HepG2 (cell line): ENCODE measurements around the gene NRL. TPM values are rescaled to one million over a fixed set of nuclear protein-coding genes. Genes with fewer than 3 reads are reported as not detected.
A peak's percentile ranks its signal among the peaks of the same experiment; 100 is the strongest.

Experiments used
- ARNT2 ChIP-seq: sonication (generic); formaldehyde crosslinking; IDR thresholded peaks from 2 replicates; pipeline ENCODE4 v1.8.0; 2022; ENCODE audit warnings: mild to moderate bottlenecking, low read depth, missing genetic modification reagents, moderate library complexity
- CHCHD3 ChIP-seq: sonication (generic); formaldehyde crosslinking; IDR thresholded peaks from 2 replicates; pipeline ENCODE4 v1.8.0; 2022; ENCODE audit warnings: mild to moderate bottlenecking, missing genetic modification reagents, moderate library complexity
- DMAP1 ChIP-seq: IDR thresholded peaks from 2 replicates; pipeline ENCODE4 v1.6.1; 2016
- DNMT3B ChIP-seq: conservative IDR thresholded peaks from 2 replicates; pipeline ENCODE4 v1.6.1; 2016; ENCODE audit warnings: missing biosample characterization, control low read depth
- ETV5 ChIP-seq: IDR thresholded peaks from 2 replicates; pipeline ENCODE4 v1.6.1; 2018; ENCODE audit warnings: missing biosample characterization, missing genetic modification reagents, inconsistent platforms, borderline replicate concordance
- LCORL ChIP-seq, 2 experiments: fragments of 450-650 bp in 1 of 2; sonication (generic) in 1 of 2; formaldehyde crosslinking in 1 of 2; IDR thresholded peaks; 2 replicates each; pipeline versions ENCODE4 v1.5.0 to v1.6.1; 2017 to 2020; ENCODE audit warnings: antibody characterized with exemption in 1 of 2, missing genetic modification reagents in 1 of 2
- RORA ChIP-seq: sonication (generic); formaldehyde crosslinking; IDR thresholded peaks from 2 replicates; pipeline ENCODE4 v1.5.0; 2020; ENCODE audit warnings: mild to moderate bottlenecking, missing genetic modification reagents, moderate library complexity
- THYN1 ChIP-seq: sonication (generic); formaldehyde crosslinking; IDR thresholded peaks from 2 replicates; pipeline ENCODE4 v1.8.1; 2023; ENCODE audit warnings: low read depth, mild to moderate bottlenecking, moderate library complexity, missing genetic modification reagents, borderline replicate concordance
- ZNF3 ChIP-seq: IDR thresholded peaks from 2 replicates; pipeline ENCODE4 v1.7.0; 2017; ENCODE audit warnings: inconsistent platforms
- ZNF331 ChIP-seq: sonication (generic); formaldehyde crosslinking; IDR thresholded peaks from 2 replicates; pipeline ENCODE4 v1.4.0; 2020; ENCODE audit warnings: missing genetic modification reagents
- ZNF501 ChIP-seq: sonication (generic); formaldehyde crosslinking; IDR thresholded peaks from 2 replicates; pipeline ENCODE4 v1.5.1; 2020; ENCODE audit warnings: mild to moderate bottlenecking, moderate library complexity, missing genetic modification reagents
- ZNF557 ChIP-seq: sonication (generic); formaldehyde crosslinking; IDR thresholded peaks from 2 replicates; pipeline ENCODE4 v1.4.0; 2020; ENCODE audit warnings: missing genetic modification reagents
- ZNF616 ChIP-seq: sonication (generic); formaldehyde crosslinking; IDR thresholded peaks from 2 replicates; pipeline ENCODE4 v1.5.0; 2020; ENCODE audit warnings: low read depth, mild to moderate bottlenecking, missing genetic modification reagents
- ZNF773 ChIP-seq: sonication (generic); formaldehyde crosslinking; IDR thresholded peaks from 2 replicates; pipeline ENCODE4 v1.4.0; 2020; ENCODE audit warnings: missing genetic modification reagents, borderline replicate concordance
- ZNF792 ChIP-seq: IDR thresholded peaks from 2 replicates; pipeline ENCODE4 v1.6.1; 2016
- ZNF83 ChIP-seq: sonication (generic); formaldehyde crosslinking; IDR thresholded peaks from 2 replicates; pipeline ENCODE4 v1.4.0; 2020; ENCODE audit warnings: missing genetic modification reagents, mild to moderate bottlenecking, borderline replicate concordance
- polyA plus RNA-seq, 8 experiments: library from polyadenylated mRNA; depleted of rRNA in 3 of 8; stranded (reverse) in 7 of 8; unstranded in 1 of 8; fragments of >200 nt; fragmentation: Illumina TruSeq in 4 of 8; extraction: Trizol in 4 of 8; gene quantifications; 2 replicates each; pipeline versions ENCODE4 v1.2.1 to v1.2.3, GENCODE V29; 2011 to 2016; ENCODE audit warnings: low read depth in 4 of 8, missing spikeins in 1 of 8, mixed read lengths in 1 of 8; ENCODE audit not compliant: insufficient read depth in 1 of 8
- total RNA-seq, 5 experiments: library from RNA; depleted of rRNA; stranded (reverse); fragments of >200 nt; fragmentation: Illumina TruSeq; extraction: Trizol; gene quantifications; 2 replicates each; pipeline ENCODE4 v1.2.3, GENCODE V29; 2016; ENCODE audit warnings: low read depth in 1 of 5
- TF ChIP-seq, protein P1 (sequence below): sonication (generic); formaldehyde crosslinking; IDR thresholded peaks from 2 replicates; pipeline ENCODE4 v1.8.0; 2022; ENCODE audit warnings: missing genetic modification reagents, mild to moderate bottlenecking, inconsistent platforms, borderline replicate concordance
- TF ChIP-seq, protein P2 (sequence below): sonication (generic); formaldehyde crosslinking; IDR thresholded peaks from 2 replicates; pipeline ENCODE4 v1.8.1; 2023; ENCODE audit warnings: mild to moderate bottlenecking, missing genetic modification reagents
- TF ChIP-seq, protein P3 (sequence below): sonication (generic); formaldehyde crosslinking; IDR thresholded peaks from 2 replicates; pipeline ENCODE4 v1.5.0; 2020; ENCODE audit warnings: mild to moderate bottlenecking, missing genetic modification reagents, borderline replicate concordance
- TF ChIP-seq, protein P4 (sequence below): sonication (generic); formaldehyde crosslinking; IDR thresholded peaks from 2 replicates; pipeline ENCODE4 v1.9.0; 2021; ENCODE audit warnings: missing genetic modification reagents, borderline replicate concordance

Gene NRL
- total and polyA plus RNA-seq, 2 of the 13 experiments (the other 11 are each of a cell fraction or from before 2014, with no cell fraction given) = 2.5 to 4.7 TPM

DNA sequence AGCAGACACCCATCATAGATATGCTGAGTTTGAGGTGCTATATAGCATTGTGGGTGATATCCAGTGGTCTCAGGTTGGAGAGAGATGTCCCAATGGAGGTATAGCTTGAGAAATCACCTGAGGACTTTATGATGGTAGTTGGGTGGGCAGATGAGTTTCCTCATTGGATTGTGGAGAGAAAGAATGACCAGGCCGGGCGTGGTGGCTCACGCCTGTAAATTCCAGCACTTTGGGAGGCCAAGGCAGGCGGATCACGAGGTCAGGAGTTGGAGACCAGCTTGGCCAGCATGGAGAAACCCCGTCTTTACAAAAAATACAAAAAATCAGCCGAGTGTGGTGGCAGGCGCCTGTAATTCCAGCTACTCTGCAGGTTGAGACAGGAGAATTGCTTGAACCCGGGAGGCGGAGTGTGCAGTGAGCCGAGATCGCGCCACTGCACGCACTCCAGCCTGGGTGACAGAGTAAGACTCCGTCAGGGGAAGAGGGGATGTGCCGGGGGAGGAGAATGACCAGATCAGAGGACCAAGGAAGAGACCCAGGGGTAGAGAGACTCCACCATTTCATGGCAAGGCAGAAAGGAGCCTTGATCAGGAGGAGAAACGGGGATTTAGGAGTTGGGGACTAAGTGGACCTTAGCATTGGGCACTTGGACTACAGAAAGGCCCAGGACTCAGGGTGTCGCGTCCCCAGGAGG, 21.4 kb downstream of the NRL start (continued):
- TF ChIP-seq, protein P1, sequence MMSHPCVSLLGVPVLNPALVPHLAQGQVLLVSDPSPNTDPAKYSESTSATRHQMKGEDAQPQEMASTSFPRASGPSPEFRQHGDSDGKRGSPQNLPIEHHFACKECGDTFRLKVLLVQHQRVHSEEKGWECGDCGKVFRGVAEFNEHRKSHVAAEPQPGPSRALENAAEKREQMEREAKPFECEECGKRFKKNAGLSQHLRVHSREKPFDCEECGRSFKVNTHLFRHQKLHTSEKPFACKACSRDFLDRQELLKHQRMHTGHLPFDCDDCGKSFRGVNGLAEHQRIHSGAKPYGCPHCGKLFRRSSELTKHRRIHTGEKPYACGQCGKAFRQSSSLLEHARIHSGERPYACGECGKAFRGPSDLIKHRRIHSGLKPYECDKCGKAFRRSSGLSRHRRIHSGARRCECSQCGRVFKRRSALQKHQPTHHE (CRISPR knock-in tag) = no peak
- no peak for TF ChIP-seq ARNT2 (CRISPR knock-in tag)
- TF ChIP-seq, protein P2, sequence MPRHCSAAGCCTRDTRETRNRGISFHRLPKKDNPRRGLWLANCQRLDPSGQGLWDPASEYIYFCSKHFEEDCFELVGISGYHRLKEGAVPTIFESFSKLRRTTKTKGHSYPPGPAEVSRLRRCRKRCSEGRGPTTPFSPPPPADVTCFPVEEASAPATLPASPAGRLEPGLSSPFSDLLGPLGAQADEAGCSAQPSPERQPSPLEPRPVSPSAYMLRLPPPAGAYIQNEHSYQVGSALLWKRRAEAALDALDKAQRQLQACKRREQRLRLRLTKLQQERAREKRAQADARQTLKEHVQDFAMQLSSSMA (CRISPR knock-in tag) = peak; percentile 64; the same call in 1 of the 2 replicates
- TF ChIP-seq ZNF773 (CRISPR knock-in tag) = no peak
- TF ChIP-seq, protein P3, sequence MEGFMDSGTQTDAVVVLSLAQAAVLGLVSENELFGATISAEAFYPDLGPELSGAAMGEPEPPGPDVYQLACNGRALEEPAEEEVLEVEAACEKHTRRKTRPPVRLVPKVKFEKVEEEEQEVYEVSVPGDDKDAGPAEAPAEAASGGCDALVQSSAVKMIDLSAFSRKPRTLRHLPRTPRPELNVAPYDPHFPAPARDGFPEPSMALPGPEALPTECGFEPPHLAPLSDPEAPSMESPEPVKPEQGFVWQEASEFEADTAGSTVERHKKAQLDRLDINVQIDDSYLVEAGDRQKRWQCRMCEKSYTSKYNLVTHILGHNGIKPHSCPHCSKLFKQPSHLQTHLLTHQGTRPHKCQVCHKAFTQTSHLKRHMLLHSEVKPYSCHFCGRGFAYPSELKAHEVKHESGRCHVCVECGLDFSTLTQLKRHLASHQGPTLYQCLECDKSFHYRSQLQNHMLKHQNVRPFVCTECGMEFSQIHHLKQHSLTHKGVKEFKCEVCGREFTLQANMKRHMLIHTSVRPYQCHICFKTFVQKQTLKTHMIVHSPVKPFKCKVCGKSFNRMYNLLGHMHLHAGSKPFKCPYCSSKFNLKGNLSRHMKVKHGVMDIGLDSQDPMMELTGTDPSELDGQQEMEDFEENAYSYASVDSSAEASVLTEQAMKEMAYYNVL = no peak
- no peak for TF ChIP-seq LCORL (IDR thresholded peaks at IDR 0.05)
- no peak for TF ChIP-seq LCORL (CRISPR knock-in tag; IDR thresholded peaks at IDR 0.05)
- TF ChIP-seq THYN1 (CRISPR knock-in tag) = no peak
- TF ChIP-seq ZNF331 = no peak
- no peak for TF ChIP-seq DMAP1 (CRISPR knock-in tag)
- no peak for TF ChIP-seq ZNF616
- 0 out of 2 replicates have a peak, but pooled peaks have one; percentile 35 for TF ChIP-seq ZNF557 (CRISPR knock-in tag)
- TF ChIP-seq DNMT3B (CRISPR knock-in tag) = peak; percentile 20; the same call in 1 of the 2 replicates
- TF ChIP-seq ETV5 (CRISPR knock-in tag) = no peak
- TF ChIP-seq ZNF83 (CRISPR knock-in tag) = peak; percentile 76; the same call in 1 of the 2 replicates
- TF ChIP-seq RORA = no peak
- no peak for TF ChIP-seq ZNF792 (CRISPR knock-in tag)
- TF ChIP-seq ZNF501 (CRISPR knock-in tag) = no peak
- TF ChIP-seq, protein P4, sequence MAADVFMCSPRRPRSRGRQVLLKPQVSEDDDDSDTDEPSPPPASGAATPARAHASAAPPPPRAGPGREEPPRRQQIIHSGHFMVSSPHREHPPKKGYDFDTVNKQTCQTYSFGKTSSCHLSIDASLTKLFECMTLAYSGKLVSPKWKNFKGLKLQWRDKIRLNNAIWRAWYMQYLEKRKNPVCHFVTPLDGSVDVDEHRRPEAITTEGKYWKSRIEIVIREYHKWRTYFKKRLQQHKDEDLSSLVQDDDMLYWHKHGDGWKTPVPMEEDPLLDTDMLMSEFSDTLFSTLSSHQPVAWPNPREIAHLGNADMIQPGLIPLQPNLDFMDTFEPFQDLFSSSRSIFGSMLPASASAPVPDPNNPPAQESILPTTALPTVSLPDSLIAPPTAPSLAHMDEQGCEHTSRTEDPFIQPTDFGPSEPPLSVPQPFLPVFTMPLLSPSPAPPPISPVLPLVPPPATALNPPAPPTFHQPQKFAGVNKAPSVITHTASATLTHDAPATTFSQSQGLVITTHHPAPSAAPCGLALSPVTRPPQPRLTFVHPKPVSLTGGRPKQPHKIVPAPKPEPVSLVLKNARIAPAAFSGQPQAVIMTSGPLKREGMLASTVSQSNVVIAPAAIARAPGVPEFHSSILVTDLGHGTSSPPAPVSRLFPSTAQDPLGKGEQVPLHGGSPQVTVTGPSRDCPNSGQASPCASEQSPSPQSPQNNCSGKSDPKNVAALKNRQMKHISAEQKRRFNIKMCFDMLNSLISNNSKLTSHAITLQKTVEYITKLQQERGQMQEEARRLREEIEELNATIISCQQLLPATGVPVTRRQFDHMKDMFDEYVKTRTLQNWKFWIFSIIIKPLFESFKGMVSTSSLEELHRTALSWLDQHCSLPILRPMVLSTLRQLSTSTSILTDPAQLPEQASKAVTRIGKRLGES (CRISPR knock-in tag) = 0 out of 2 replicates have a peak, but pooled peaks have one; percentile 17
- TF ChIP-seq ZNF3 (CRISPR knock-in tag) = no peak; the same call in 1 of the 2 replicates
- peak; percentile 43; the same call in 1 of the 2 replicates for TF ChIP-seq CHCHD3 (CRISPR knock-in tag)
